Mucosa of rectum (tissue), 2 donors: ENCODE results near the gene KRT80.

Experiments
- H3K27ac ChIP-seq, 2 donors: one replicate each; pipeline ENCODE4 v1.7.0; 2013; ENCODE audit warnings: inconsistent platforms in 2 of 2, low read depth in 2 of 2, low read length in 2 of 2
- H3K27me3 ChIP-seq, 2 donors: one replicate each; pipeline ENCODE4 v1.7.0; 2013; ENCODE audit warnings: low read length in 2 of 2; ENCODE audit not compliant: control insufficient read depth in 2 of 2, insufficient read depth in 2 of 2
- H3K36me3 ChIP-seq, 2 donors: one replicate each; pipeline ENCODE4 v1.7.0; 2013; ENCODE audit warnings: low read length in 2 of 2; ENCODE audit not compliant: control insufficient read depth in 2 of 2, insufficient read depth in 2 of 2
- H3K4me1 ChIP-seq, 2 donors: one replicate each; pipeline ENCODE4 v1.7.0; 2013; ENCODE audit warnings: low read length in 2 of 2, mild to moderate bottlenecking in 1 of 2; ENCODE audit not compliant: control insufficient read depth in 2 of 2, insufficient read depth in 2 of 2
- H3K4me3 ChIP-seq, 2 donors: one replicate each; pipeline ENCODE4 v1.7.0; 2013; ENCODE audit warnings: low read length in 2 of 2
- H3K9ac ChIP-seq, 2 donors: one replicate each; pipeline ENCODE4 v1.7.0; 2013; ENCODE audit warnings: low read length in 2 of 2, low read depth in 1 of 2, mild to moderate bottlenecking in 1 of 2
- H3K9me3 ChIP-seq, 2 donors: one replicate each; pipeline ENCODE4 v1.7.0; 2013; ENCODE audit warnings: low read length in 2 of 2; ENCODE audit not compliant: control insufficient read depth in 2 of 2
- donor health status: healthy.
- donor health status: Normal muscosa, but diverticular disease.

KRT80 gene

GRCh38 chr12:52178984-52179383 is 12.8 kb downstream of the KRT80 start:
- Histone ChIP-seq H3K27ac (no peak overlapping the region), H3K9ac (no peak overlapping the region), H3K4me1 (no peaks in the 10 kb centered on the region), H3K4me3 (no peak overlapping the region), H3K27me3 (no peaks in the 10 kb centered on the region), H3K36me3 (no peaks in the 10 kb centered on the region), H3K9me3 (no peaks in the 10 kb centered on the region)

DNA sequence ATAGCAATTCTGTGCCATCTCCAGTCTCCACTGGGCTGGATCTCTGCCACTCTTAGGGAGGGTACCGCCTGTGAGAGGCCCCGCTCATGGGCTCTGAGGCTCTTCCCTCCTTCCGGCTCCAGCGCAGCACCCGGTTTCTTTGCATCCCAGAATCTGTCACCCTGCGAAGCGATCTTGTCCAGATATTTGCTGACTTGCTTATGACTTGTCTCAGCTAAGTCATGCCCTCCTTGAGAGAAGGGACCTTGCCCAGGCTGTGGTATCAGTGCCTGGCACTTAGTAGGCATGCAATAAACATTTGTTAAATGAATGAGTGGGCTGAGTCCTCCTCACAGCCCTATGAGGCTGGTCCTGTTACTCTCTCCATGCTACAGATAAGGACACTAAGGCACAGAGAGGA is 13.4 kb downstream of the KRT80 start:
- no peak overlapping the region for H3K27ac ChIP-seq
- no peaks in the 10 kb centered on the region for H3K9me3 ChIP-seq
- no peaks in the 10 kb centered on the region for H3K36me3 ChIP-seq

DNA sequence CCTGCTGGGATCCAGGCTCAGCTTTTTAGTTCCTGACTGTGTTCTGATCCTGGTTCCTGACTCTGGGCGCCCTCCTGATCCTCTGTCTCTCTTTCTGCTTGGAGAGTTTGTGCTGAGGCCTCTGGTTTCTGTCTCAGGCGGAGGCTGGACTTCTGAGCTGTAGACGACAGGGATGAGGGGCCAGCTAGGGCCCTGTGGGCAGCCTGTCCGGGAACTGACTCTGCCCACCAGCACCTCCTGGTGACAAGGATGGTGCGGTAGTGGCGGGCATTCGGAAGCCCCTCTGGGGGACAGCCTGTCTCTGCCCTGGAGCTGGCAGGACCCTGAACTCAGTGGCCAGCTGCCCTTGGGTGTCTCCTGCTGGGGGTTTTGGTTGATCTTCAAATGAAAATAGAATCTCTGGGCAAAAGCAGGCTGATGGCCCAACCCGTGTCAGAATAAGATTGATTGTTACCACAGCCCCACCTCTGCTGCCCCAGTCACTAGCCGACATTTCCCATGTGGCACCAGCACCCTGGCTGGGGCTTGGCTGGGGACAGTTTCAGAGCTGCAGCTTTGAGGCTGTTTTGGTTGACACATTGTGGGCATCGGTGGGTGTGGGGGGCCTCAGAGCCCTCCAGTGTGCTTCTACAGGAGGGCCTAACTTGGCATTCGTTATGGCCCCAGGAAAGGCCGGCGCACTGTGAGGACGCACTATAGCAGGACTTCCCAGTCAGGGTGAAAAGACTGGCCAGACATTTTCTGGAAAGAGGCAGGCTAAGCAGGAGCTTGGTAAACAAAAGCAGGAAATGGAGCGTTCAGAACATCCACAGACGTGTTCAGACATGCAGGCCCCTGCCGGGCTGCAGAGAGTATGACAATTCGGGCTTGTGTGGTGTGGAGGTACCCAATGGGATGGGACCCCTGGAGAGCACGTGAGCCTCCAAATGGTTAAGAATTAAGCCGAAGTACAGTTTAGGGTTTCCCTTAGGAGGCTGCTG is 16.2 kb downstream of the KRT80 start:
- H3K36me3 ChIP-seq: no peaks in the 10 kb centered on the region
- no peaks in the 10 kb centered on the region for H3K9me3 ChIP-seq
- no peak overlapping the region for H3K4me3 ChIP-seq
- no peak overlapping the region for H3K9ac ChIP-seq
- no peak overlapping the region for H3K27ac ChIP-seq
- H3K27me3 ChIP-seq: no peaks in the 10 kb centered on the region
- no peaks in the 10 kb centered on the region for H3K4me1 ChIP-seq

More for the DNA sequence above, 13.4 kb downstream of the KRT80 start:
- Histone ChIP-seq H3K27me3 (no peaks in the 10 kb centered on the region), H3K9ac (no peak overlapping the region), H3K4me3 (no peak overlapping the region), H3K4me1 (no peaks in the 10 kb centered on the region)

- H3K9me3 ChIP-seq: no peaks in the 10 kb centered on the region
- H3K27me3 ChIP-seq: no peaks in the 10 kb centered on the region
- no peak overlapping the region for H3K4me3 ChIP-seq
- H3K9ac ChIP-seq: no peak overlapping the region
- H3K27ac ChIP-seq: no peak overlapping the region
- H3K36me3 ChIP-seq: no peaks in the 10 kb centered on the region
- H3K4me1 ChIP-seq: no peaks in the 10 kb centered on the region
These were observed 18.3 kb downstream of the KRT80 start for GRCh38 chr12:52173526-52173925.

DNA sequence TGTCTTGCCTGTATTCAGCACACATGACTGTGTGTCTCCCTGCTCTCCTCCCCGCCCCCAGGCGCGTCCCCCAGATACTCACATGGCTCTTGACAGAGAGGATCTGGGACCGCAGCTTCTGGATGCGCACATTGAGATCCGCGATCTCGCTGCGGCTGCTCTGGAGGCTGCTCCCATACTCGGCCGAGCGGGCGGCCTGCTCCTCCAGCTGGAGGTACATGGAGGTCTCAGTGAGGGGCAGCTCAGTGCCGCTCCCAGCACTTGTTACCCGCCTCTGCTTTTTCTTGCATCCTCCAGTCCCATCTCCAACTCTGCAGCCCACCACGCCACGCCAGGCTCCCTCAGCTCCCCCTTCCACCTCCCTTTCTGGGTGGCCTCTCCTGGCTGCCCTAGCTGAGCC is 18.9 kb downstream of the KRT80 start:
- no peak overlapping the region for H3K27ac ChIP-seq
- no peaks in the 10 kb centered on the region for H3K27me3 ChIP-seq
- H3K9ac ChIP-seq: no peak overlapping the region
- H3K4me1 ChIP-seq: peaks cover 0 to 3% of the 10 kb centered on the region in 2 donors
- H3K36me3 ChIP-seq: no peaks in the 10 kb centered on the region
- H3K4me3 ChIP-seq: no peak overlapping the region
- H3K9me3 ChIP-seq: no peaks in the 10 kb centered on the region

- Histone ChIP-seq H3K27me3 (no peaks in the 10 kb centered on the region), H3K9me3 (no peaks in the 10 kb centered on the region), H3K36me3 (no peaks in the 10 kb centered on the region), H3K4me3 (no peak overlapping the region), H3K9ac (no peak overlapping the region), H3K27ac (no peak overlapping the region), H3K4me1 (peaks cover 0 to 3% of the 10 kb centered on the region in 2 donors)
These were observed 19.8 kb downstream of the KRT80 start for GRCh38 chr12:52171950-52172512.

DNA sequence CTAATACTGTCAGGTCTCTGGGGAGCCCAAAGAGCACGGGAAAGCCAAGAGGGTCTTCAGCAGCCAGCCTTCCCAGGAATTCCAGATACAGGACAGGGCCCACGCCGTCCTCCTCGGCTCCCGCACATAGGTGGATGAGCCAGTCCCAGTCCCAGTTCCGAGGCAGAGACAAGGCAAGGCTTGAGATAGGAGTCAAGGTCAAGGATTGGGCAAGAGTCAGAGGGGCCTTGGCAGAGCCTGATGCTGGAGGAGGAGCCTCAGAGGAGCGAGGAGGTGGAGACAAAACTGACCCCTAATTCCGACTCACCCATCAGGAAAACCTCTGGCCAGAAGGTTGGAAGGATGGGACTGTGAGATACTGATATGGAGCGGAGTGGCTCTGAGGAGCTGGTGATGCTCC is 21.0 kb downstream of the KRT80 start:
- H3K36me3 ChIP-seq: no peaks in the 10 kb centered on the region
- no peak overlapping the region for H3K27ac ChIP-seq

DNA sequence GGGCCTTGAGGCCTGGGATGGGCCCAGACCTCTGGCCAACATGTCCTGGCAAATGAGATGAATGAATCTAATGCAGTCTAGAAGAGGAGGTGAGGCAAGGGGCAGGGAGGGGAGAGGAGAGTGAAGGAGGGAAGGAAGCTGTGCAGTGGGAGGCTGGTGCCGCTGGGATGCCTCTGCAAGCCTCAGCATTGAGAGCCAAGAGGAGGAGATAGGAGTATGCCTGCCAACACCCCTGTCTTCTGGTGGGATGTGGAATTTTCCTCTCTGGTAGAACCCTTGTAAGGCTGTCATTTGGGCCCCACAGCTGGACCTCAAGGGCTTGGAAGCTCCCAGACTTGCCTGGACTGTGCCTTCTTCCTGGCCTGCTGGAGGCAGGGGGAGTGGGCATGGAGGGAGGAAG is 21.9 kb downstream of the KRT80 start:
- no peaks in the 10 kb centered on the region for H3K36me3 ChIP-seq
- H3K9ac ChIP-seq: no peak overlapping the region
- no peak overlapping the region for H3K27ac ChIP-seq
- H3K27me3 ChIP-seq: no peaks in the 10 kb centered on the region
- H3K4me3 ChIP-seq: no peak overlapping the region
- H3K4me1 ChIP-seq: peaks cover 0 to 3% of the 10 kb centered on the region in 2 donors
- no peaks in the 10 kb centered on the region for H3K9me3 ChIP-seq

More for the DNA sequence above, 21.0 kb downstream of the KRT80 start:
- Histone ChIP-seq H3K9ac (no peak overlapping the region), H3K4me1 (peaks cover 0 to 3% of the 10 kb centered on the region in 2 donors), H3K9me3 (no peaks in the 10 kb centered on the region), H3K27me3 (no peaks in the 10 kb centered on the region), H3K4me3 (no peak overlapping the region)

- no peak overlapping the region for H3K27ac ChIP-seq
- H3K27me3 ChIP-seq: no peaks in the 10 kb centered on the region
- H3K9me3 ChIP-seq: no peaks in the 10 kb centered on the region
These were observed 23.6 kb downstream of the KRT80 start for GRCh38 chr12:52168019-52168717.

DNA sequence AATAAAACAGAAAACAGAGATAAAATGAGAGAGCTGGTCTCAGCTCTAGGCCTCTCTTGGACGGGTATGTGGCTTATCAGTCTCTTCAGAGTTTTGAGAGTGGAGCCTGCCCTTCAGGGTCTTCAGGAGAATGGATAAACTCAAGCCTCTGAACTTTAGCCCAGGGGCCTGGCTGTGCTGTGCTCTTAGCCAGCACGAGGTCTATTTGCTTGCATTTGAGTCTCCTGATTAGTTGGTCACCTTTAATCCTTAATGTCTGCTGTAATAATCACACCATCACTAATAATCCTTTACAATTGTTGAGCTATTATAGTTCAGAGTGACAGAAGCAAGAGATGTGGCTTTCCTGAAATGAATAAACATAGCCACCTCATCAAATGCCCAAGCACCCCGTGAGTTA is 24.3 kb downstream of the KRT80 start:
- Histone ChIP-seq H3K27ac (no peak overlapping the region), H3K4me1 (peaks cover 3 to 6% of the 10 kb centered on the region in 2 donors), H3K27me3 (no peaks in the 10 kb centered on the region), H3K4me3 (no peak overlapping the region), H3K9me3 (no peaks in the 10 kb centered on the region), H3K9ac (no peak overlapping the region), H3K36me3 (no peaks in the 10 kb centered on the region)

More at GRCh38 chr12:52168019-52168717, 23.6 kb downstream of the KRT80 start:
- Histone ChIP-seq H3K36me3 (no peaks in the 10 kb centered on the region), H3K4me3 (no peak overlapping the region), H3K4me1 (peaks cover 3 to 6% of the 10 kb centered on the region in 2 donors), H3K9ac (no peak overlapping the region)
